Effector CD8-positive, alpha-beta T cell (primary cell): ENCODE measurements around the gene NPY1R.

ENCODE experiments used
- DNase-seq: peaks from one replicate; lab custom pipeline; 2025; lab: John Stamatoyannopoulos, UW
- total RNA-seq, 4 experiments: gene quantifications; one replicate each; lab custom pipeline; 2026; lab: John Stamatoyannopoulos, UW

NPY1R gene
- 0 reads per million in 4 experiments for total RNA-seq

GRCh38 chr4:163332526-163333406 is at the start of gene NPY1R:
Gene NPY1R (minus strand): TSS chr4:163332596. CDS start chr4:163326554, 6,042 bp downstream.
- no peak for DNase-seq

- DNase-seq, result no peak
These were observed 48.3 kb upstream of the NPY1R start for GRCh38 chr4:163380703-163381102.

- no peak for DNase-seq
These were observed 46.3 kb upstream of the NPY1R start for GRCh38 chr4:163378661-163379060.

DNA sequence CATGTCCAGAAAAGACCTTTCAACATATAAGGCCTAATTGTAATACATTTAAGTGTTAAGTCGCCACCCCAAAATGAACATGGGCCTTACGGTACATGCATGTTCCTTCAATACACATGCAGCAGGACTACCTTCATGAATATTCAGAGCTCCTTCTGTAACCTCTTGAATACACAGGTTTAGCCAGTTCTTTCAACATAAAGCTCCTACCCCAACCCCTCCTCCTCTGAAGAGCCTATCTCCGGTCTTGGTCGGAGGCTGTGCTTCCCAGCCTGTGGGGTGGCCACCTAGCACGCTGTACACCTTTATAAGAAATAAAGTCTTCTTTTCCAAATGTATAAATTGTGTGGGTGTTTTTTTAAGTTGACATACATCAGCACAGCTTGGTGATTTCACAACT is 39.6 kb upstream of the NPY1R start:
- no peak for DNase-seq

DNA sequence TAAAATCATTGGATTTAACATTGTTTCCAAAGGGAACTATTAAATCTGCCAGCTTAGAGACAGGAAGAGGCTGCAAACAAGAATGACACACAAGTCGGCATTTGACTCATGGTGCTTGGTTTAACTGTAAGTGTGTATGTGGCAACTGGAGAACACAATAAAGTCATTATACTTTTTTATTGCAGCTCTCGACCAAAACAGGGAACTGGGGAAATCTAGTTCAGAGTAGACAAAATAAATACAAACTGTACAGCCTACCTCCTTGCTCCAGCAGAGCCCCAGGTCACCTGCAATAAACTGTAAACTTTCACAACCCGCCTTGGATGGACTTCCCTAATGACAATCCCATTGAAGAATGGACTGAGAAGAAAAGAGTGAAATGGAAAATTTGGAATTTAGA is 35.3 kb upstream of the NPY1R start:
- no peak for DNase-seq

DNA sequence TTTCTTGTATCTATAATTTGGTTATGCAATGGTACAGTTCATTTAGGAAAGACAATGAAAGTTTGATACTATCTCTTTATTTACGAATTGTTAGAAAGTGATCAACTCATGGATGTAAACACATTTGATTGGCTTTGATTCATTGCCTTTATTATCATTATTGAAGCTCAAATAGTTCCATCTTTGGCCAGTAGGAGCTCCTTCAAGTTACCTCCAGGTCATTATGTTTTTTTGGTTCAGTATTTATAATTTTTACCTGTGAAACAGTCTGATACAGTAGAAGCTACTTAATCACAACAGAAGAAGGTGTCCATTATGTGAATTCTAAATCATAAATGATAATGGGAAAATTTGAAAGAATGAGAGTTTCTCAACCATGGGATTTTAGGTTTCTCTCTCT is 23.7 kb upstream of the NPY1R start:
- DNase-seq, result no peak

DNA sequence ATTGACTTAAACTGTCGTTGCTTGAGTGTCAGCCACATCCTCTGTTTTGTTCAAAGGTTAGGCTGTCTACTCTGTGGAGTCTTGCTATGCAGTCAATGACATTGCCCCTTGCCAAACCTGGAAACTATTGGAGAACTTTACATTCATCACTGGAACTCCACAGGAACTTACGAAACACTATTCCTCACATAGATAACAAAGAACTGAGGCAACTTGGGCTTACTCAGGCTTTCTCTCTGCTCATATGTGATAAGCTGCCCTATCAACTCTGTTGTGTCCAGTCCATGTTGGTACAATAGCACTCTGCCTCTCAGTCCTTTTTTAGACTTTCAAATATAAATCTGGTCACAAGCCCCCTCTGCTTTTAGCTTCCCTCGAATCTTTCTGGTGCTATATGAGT is 20.7 kb upstream of the NPY1R start:
- DNase-seq, result no peak

GRCh38 chr4:163350672-163351071 is 18.3 kb upstream of the NPY1R start:
- no peak for DNase-seq

DNA sequence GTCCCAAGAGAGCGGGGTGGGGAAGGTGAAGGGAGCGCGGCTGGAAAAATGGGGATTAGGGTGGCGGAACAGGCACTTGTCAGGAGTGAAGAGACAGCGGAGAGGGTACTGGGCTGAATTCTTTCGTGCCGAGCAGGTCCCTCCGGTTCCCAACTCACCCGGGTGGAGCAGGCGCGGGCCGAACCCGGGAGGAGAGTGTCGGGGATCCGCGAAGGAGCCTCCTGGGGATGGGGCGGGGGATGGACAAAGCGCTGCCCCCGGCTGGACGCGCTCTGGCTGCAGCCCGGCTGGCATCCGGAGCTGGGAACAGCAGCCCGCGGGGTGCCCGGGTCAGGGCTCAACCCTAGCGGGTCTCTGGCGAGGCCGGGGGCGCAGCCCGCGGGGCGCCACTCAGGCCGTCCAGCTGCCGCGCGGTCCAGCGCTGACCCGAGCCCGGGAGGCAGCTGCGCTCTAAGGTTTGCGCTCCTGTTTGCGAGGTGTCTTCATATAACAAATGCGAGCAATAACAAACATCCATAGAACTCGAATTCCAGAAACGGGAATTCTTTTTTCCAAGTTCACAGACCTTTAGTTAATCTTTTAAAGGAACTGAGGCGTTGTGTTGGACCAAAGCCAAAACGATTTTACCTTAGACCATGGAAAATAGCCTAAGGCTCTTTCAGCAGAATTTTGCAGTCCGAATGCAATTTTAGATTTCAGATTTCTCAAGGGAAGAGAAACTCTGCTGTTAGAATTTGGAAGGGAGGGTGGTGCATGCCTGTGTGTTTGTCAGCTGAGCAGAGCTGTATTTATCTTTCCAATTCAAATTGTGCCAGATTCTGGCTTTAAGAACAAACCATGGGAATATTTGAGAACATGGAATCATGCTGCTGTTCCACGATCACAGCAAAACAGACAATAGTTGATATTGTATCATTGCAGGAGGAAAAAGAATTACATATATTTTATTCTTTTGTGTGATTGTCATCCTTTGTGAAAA is 12.0 kb upstream of the NPY1R start:
- DNase-seq, result no peak

DNA sequence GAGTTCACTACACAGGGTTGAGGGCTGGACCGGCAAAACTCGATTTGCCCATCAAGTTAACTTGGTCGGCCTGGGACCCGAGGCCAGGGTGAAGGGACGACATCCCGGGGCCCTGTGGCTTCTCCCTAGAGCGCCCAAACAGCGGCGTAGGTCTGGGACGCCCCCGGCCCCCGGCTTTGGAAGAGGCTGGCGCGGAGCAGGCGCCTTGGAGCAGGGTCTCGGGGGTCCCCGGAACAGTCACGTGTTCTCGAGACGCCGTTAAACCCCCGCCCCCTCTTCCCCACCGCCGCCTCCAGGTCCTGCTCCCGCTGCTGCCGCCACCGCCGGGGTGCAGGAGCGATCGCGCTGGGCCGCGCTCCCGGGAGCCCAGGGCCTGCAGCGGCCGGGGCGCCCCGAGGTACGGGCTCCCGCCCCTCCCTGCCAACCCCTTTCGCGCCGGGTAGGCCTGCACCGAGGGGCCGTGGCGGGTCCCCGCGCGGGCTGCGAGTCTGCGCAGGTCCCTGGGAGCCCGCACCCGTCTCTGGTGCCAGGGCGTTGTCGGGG is 11.3 kb upstream of the NPY1R start, which contains the start of gene NPY5R:
NPY5R (plus strand) TSS at position 289 of the 543 bp plus-strand sequence. CDS start 6,382 bp downstream, outside the sequence.
- DNase-seq, result no peak

DNA sequence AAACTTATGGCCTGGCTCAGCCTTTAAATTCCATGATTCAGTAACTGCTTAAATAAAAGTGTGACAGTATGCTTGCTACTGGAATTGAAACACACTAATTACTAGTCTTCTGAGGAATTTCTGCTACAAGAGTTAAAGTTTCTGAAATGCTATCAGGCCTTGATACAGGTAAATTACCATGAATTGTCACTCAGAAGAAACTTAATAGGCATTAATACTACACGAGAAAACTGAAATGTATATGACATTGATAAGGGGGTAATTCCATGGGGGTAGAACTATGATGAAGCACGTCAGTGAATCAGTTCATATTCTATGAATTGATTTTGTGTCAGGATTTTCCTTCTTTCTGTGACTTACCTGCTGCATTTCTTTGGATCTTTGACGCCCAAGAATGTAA is 3.0 kb upstream of the NPY1R start:
- DNase-seq, result no peak

GRCh38 chr4:163331629-163332376 is 593 bp downstream of the NPY1R start:
- no peak for DNase-seq

GRCh38 chr4:163330916-163331628 is 1.3 kb downstream of the NPY1R start:
- no peak for DNase-seq

GRCh38 chr4:163317110-163317509 is 15.3 kb downstream of the NPY1R start:
- no peak for DNase-seq

- no peak for DNase-seq
These were observed 22.9 kb downstream of the NPY1R start for GRCh38 chr4:163309466-163309865.

GRCh38 chr4:163303069-163303468 is 29.3 kb downstream of the NPY1R start:
- DNase-seq, result no peak

DNA sequence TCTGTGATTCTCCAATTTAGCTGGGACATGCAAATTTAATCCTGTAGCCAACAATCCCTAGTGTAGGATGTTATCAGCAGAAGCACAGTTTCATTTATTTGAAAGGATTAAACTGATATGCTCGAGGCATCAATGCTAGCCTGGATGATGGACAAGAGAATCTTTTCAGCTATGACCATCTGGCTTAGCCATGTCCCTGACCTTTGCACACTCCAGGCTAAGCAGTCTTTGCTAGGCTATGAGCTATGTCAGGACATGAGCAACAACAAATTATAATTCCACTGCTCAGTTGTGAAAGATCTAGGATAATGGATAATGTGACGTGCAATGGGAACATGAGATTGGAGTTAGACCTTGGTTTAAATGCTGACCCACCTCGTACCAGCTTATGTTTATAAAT is 32.0 kb downstream of the NPY1R start:
- no peak for DNase-seq

- DNase-seq, result no peak
These were observed 37.3 kb downstream of the NPY1R start for GRCh38 chr4:163295138-163295537.

DNA sequence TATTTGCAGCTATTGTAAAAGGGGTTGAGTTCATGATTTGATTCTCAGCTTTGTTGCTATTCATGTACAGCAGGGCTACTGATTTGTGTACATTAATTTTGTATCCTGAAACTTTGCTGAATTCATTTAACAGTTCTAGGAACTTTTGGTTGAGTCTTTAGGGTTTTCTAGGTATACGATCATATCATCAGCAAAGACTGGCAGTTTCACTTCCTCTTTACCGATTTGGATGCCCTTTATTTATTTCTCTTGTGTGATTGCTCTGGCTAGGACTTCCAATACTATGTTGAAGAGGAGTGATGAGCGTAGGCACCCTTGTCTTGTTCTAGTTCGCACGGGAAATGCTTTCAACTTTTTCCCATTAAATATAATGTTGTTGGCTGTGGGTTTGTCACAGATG is 48.1 kb downstream of the NPY1R start:
- DNase-seq, result no peak

GRCh38 chr4:163280703-163281519 is 51.5 kb downstream of the NPY1R start:
- no peak for DNase-seq
